ENCODE measurements around the gene MDFIC2.

DNA sequence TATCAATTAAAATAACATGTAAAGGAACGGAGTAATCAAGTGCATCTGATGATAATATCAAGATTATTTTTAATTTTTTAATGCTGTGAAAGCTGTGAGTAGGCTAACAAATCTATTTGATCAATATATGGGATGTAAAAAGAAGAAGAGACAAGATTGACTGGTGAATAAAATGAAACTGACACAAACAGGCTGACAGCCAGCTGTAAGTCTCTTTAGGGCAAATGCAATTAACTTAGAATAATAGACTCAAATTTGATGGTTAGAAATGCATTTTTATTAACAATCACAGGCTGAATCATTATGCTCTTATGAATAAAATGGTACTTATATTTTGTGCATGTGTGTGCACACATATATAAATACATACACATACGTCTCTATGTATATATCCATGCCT lies 68.0 kb downstream of the MDFIC2 start:
- TF ChIP-seq, protein P1, sequence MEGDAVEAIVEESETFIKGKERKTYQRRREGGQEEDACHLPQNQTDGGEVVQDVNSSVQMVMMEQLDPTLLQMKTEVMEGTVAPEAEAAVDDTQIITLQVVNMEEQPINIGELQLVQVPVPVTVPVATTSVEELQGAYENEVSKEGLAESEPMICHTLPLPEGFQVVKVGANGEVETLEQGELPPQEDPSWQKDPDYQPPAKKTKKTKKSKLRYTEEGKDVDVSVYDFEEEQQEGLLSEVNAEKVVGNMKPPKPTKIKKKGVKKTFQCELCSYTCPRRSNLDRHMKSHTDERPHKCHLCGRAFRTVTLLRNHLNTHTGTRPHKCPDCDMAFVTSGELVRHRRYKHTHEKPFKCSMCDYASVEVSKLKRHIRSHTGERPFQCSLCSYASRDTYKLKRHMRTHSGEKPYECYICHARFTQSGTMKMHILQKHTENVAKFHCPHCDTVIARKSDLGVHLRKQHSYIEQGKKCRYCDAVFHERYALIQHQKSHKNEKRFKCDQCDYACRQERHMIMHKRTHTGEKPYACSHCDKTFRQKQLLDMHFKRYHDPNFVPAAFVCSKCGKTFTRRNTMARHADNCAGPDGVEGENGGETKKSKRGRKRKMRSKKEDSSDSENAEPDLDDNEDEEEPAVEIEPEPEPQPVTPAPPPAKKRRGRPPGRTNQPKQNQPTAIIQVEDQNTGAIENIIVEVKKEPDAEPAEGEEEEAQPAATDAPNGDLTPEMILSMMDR (conservative IDR thresholded peaks at IDR 0.05; ENCODE audit: low read length): no peak
- no peak for TF ChIP-seq EZH2phosphoT487 (IDR thresholded peaks at IDR 0.05; ENCODE audit: borderline replicate concordance, low read depth, low read length)

Measured in OCI-LY7 (cell line).